ENCODE results near the gene KRTAP5-6. TPM values are rescaled to one million over a fixed set of nuclear protein-coding genes. Genes with fewer than 3 reads are reported as not detected.
A peak's percentile ranks its signal among the peaks of the same experiment; 100 is the strongest.

The KRTAP5-6 gene
- total and polyA plus RNA-seq, 10 donors, result not detected

GRCh38 chr11:1728931-1729691 is 32.1 kb downstream of the KRTAP5-6 start:
- WGBS, 5 donors, result 41 to 53% (median 48%) methylated on average over 25 of the region's 25 CpGs

GRCh38 chr11:1729692-1730011 is 32.7 kb downstream of the KRTAP5-6 start:
- Histone ChIP-seq H3K4me3 (no peak overlapping the region), H3K36me3 (no peaks in the 10 kb centered on the region), H3K27ac (peak overlapping the region in 1 of 8 donors; percentile 44), H3K27me3 (replicated peaks in 1 of 7) (peaks cover 0 to 59% (median 4%) of the 10 kb centered on the region in 7 donors), H3K9me3 (no peaks in the 10 kb centered on the region), H3K4me1 (peaks cover 0 to 36% (median 20%) of the 10 kb centered on the region in 6 donors)
- intact Hi-C loops (cut with DNase I; ENCODE audit: low total_unique reads), result no loop called here
- 71 to 80% (median 77%) methylated on average over 9 of the region's 9 CpGs for WGBS, 5 donors
- no peak for DNase-seq
- TF ChIP-seq POLR2A (IDR thresholded peaks at IDR 0.05) (no peak), CTCF (IDR thresholded peaks at IDR 0.05 in 8 of 11, conservative IDR thresholded peaks at IDR 0.05 in 3 of 11) (no peak), POLR2AphosphoS5 (IDR thresholded peaks at IDR 0.05) (no peak)

More at GRCh38 chr11:1728931-1729691, 32.1 kb downstream of the KRTAP5-6 start:
- H3K9me3 ChIP-seq, result no peaks in the 10 kb centered on the region
- no peak for DNase-seq
- peak overlapping the region in 2 of 8 donors; percentile 25 to 44 for H3K27ac ChIP-seq
- intact Hi-C loops (cut with DNase I; ENCODE audit: low total_unique reads), result no loop called here
- peak overlapping the region in 1 of 8 donors; percentile 21 for H3K4me3 ChIP-seq
- peaks cover 0 to 31% (median 16%) of the 10 kb centered on the region in 6 donors for H3K4me1 ChIP-seq
- TF ChIP-seq POLR2AphosphoS5 (IDR thresholded peaks at IDR 0.05), result no peak
- no peak for TF ChIP-seq CTCF (IDR thresholded peaks at IDR 0.05 in 8 of 11, conservative IDR thresholded peaks at IDR 0.05 in 3 of 11)
- TF ChIP-seq POLR2A (IDR thresholded peaks at IDR 0.05), result no peak
- H3K36me3 ChIP-seq, result no peaks in the 10 kb centered on the region
- H3K27me3 ChIP-seq (replicated peaks in 1 of 7), result peaks cover 0 to 57% (median 4%) of the 10 kb centered on the region in 7 donors

GRCh38 chr11:1730059-1730629 is 33.1 kb downstream of the KRTAP5-6 start:
- Histone ChIP-seq H3K9me3 (peaks cover 0 to under 1% (median 0%) of the 10 kb centered on the region in 8 donors), H3K4me3 (no peak overlapping the region), H3K36me3 (no peaks in the 10 kb centered on the region), H3K27ac (no peak overlapping the region), H3K4me1 (peaks cover 0 to 39% (median 20%) of the 10 kb centered on the region in 6 donors), H3K27me3 (replicated peaks in 1 of 7) (peaks cover 0 to 64% (median 4%) of the 10 kb centered on the region in 7 donors)
- peak; percentile 47 for DNase-seq
- 50 to 63% (median 59%) methylated on average over 11 of the region's 11 CpGs for WGBS, 5 donors
- TF ChIP-seq POLR2A (IDR thresholded peaks at IDR 0.05) (no peak), CTCF (IDR thresholded peaks at IDR 0.05 in 8 of 11, conservative IDR thresholded peaks at IDR 0.05 in 3 of 11) (no peak), POLR2AphosphoS5 (IDR thresholded peaks at IDR 0.05) (no peak)
- intact Hi-C loops (cut with DNase I; ENCODE audit: low total_unique reads), result no loop called here

- H3K9me3 ChIP-seq, result peaks cover 0 to 14% (median 6%) of the 10 kb centered on the region in 8 donors
- H3K27ac ChIP-seq, result no peak overlapping the region
- no peaks in the 10 kb centered on the region for H3K36me3 ChIP-seq
- no peak overlapping the region for H3K4me3 ChIP-seq
- H3K27me3 ChIP-seq (replicated peaks in 1 of 7), result peaks cover 0 to 67% (median 4%) of the 10 kb centered on the region in 7 donors
- TF ChIP-seq POLR2AphosphoS5 (IDR thresholded peaks at IDR 0.05), result no peak
- no peak for TF ChIP-seq POLR2A (IDR thresholded peaks at IDR 0.05)
- TF ChIP-seq CTCF (IDR thresholded peaks at IDR 0.05 in 8 of 11, conservative IDR thresholded peaks at IDR 0.05 in 3 of 11), result no peak
- whole genome bisulfite sequencing, 5 donors, result 85 to 94% (median 92%) methylated on average over 5 of the region's 5 CpGs
- H3K4me1 ChIP-seq, result peaks cover 0 to 39% (median 20%) of the 10 kb centered on the region in 6 donors
- intact Hi-C loops (cut with DNase I; ENCODE audit: low total_unique reads), result no loop called here
- no peak for DNase-seq
Measured at GRCh38 chr11:1731451-1732059, 34.6 kb downstream of the KRTAP5-6 start.

Data from spleen (tissue), 11 donors.